Measurements from ENCODE around the gene CHMP1A. TPM values are rescaled to one million over a fixed set of nuclear protein-coding genes. Genes with fewer than 3 reads are reported as not detected.
"Not testable (repeated sequence)": the region's sequence is repeated elsewhere in the genome, so short reads cannot be mapped to it uniquely, and the experiment has no call there.

The CHMP1A gene
- total RNA-seq, 6 donors from 2014 or later: 51.4 to 117 (median 97.8) TPM

- ATAC-seq (ENCODE audit: low FRiP score in 2 of 2): no peak
- H3K9me3 ChIP-seq: no peaks in the 10 kb centered on the region
- WGBS, 2 donors: 95 to 96% methylated on average over 19 to 21 of the region's 21 CpGs
- H3K4me1 ChIP-seq: peaks cover 7 to 23% (median 9%) of the 10 kb centered on the region in 4 donors
- peaks cover 5 to 64% (median 50%) of the 10 kb centered on the region in 4 donors for H3K36me3 ChIP-seq
- no peak overlapping the region for H3K27ac ChIP-seq
- no peak overlapping the region for H3K4me3 ChIP-seq
- H3K27me3 ChIP-seq: no peaks in the 10 kb centered on the region
- DNase-seq: no peak
- no peak for TF ChIP-seq EP300 (IDR thresholded peaks at IDR 0.05)
- TF ChIP-seq POLR2AphosphoS5 (IDR thresholded peaks at IDR 0.05): no peak
- no peak for TF ChIP-seq POLR2A (IDR thresholded peaks at IDR 0.05)
- TF ChIP-seq CTCF (IDR thresholded peaks at IDR 0.05): no peak
Measured at GRCh38 chr16:89691231-89691985, 33.9 kb upstream of the CHMP1A start.

DNA sequence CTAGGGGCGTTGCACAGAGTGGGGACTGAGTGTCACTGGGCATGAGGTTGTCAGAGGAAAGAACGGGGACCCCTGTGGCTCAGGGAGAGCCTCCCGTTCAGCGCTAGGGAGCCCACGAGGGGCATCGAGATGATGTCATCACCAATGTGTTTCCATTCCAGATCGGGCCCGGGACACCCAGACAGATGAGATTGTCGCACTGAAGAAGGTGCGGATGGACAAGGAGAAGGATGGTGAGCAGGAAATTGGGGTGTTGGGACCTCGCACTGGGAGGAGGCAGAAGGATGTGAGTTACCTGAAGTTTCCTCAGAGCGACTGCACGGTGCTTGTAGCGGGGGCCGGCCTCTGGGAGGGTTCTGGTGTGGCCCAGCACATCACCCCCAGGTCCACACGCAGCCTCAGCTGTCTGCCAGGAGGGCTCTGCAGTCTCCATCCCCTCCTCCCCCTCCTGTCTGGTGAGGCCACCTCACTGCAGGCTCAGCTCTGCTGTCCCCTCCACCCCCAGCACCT, 32.9 kb upstream of the CHMP1A start:
- Histone ChIP-seq H3K4me1 (peaks cover 10 to 20% (median 12%) of the 10 kb centered on the region in 4 donors), H3K9me3 (no peaks in the 10 kb centered on the region), H3K27ac (no peak overlapping the region), H3K4me3 (no peak overlapping the region), H3K36me3 (peaks cover 5 to 54% (median 47%) of the 10 kb centered on the region in 4 donors), H3K27me3 (no peaks in the 10 kb centered on the region)
- ATAC-seq (ENCODE audit: low FRiP score in 2 of 2): no peak
- TF ChIP-seq EP300 (IDR thresholded peaks at IDR 0.05): no peak
- TF ChIP-seq CTCF (IDR thresholded peaks at IDR 0.05): no peak
- TF ChIP-seq POLR2AphosphoS5 (IDR thresholded peaks at IDR 0.05): no peak
- TF ChIP-seq POLR2A (IDR thresholded peaks at IDR 0.05): no peak
- WGBS, 2 donors: 92% methylated on average over 16 of the region's 16 CpGs
- no peak for DNase-seq

GRCh38 chr16:89689621-89690020, 32.1 kb upstream of the CHMP1A start:
- Histone ChIP-seq H3K4me1 (peaks cover 10 to 20% (median 12%) of the 10 kb centered on the region in 4 donors), H3K36me3 (peaks cover 5 to 46% (median 39%) of the 10 kb centered on the region in 4 donors)
- not testable (repeated sequence) for ATAC-seq (ENCODE audit: low FRiP score in 2 of 2); H3K27me3 ChIP-seq; DNase-seq; H3K4me3 ChIP-seq; H3K27ac ChIP-seq; H3K9me3 ChIP-seq
- 79 to 96% methylated on average over 4 of the region's 4 CpGs for WGBS, 2 donors

DNA sequence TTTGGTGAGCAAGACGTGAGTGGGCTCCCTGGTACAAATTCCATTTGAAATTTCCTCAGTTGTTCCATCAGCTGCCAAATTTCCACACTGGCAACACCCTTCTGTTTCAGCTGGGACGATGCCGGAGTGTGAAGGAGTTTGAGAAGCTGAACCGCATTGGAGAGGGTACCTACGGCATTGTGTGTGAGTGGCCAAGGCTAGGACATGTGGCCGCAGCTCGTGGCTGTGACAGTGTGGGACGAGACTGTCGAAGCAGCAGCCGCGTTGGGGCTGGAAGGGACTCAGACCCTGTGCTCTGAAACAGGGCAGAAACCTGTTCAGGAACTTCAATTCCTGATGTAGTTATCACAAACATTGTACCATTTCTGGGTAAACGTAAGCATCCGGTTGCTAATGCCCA, 31.6 kb upstream of the CHMP1A start:
- no peak for DNase-seq
- TF ChIP-seq POLR2A (IDR thresholded peaks at IDR 0.05) (no peak), POLR2AphosphoS5 (IDR thresholded peaks at IDR 0.05) (no peak), CTCF (IDR thresholded peaks at IDR 0.05) (no peak), EP300 (IDR thresholded peaks at IDR 0.05) (no peak)
- ATAC-seq (ENCODE audit: low FRiP score in 2 of 2): no peak
- Histone ChIP-seq H3K27ac (no peak overlapping the region), H3K4me3 (no peak overlapping the region), H3K27me3 (no peaks in the 10 kb centered on the region), H3K36me3 (peaks cover 5 to 41% (median 35%) of the 10 kb centered on the region in 4 donors), H3K9me3 (no peaks in the 10 kb centered on the region), H3K4me1 (peaks cover 10 to 20% (median 12%) of the 10 kb centered on the region in 4 donors)
- 96 to 97% methylated on average over 13 of the region's 13 CpGs for whole genome bisulfite sequencing, 2 donors

- Histone ChIP-seq H3K9me3 (no peaks in the 10 kb centered on the region), H3K4me3 (no peak overlapping the region), H3K36me3 (peaks cover 5 to 34% (median 28%) of the 10 kb centered on the region in 4 donors), H3K4me1 (peaks cover 10 to 20% (median 12%) of the 10 kb centered on the region in 4 donors), H3K27me3 (no peaks in the 10 kb centered on the region), H3K27ac (no peak overlapping the region)
- ATAC-seq (ENCODE audit: low FRiP score in 2 of 2) (no peak), DNase-seq (no peak)
- 92 to 93% methylated on average over 5 of the region's 5 CpGs for WGBS, 2 donors
- TF ChIP-seq EP300 (IDR thresholded peaks at IDR 0.05) (no peak), POLR2A (IDR thresholded peaks at IDR 0.05) (no peak), POLR2AphosphoS5 (IDR thresholded peaks at IDR 0.05) (no peak), CTCF (IDR thresholded peaks at IDR 0.05) (no peak)
Measured at GRCh38 chr16:89688395-89688794, 30.9 kb upstream of the CHMP1A start.
